CD14-positive monocyte (primary cell): ENCODE data around the gene PRDM13. TPM values are rescaled to one million over a fixed set of nuclear protein-coding genes. Genes with fewer than 3 reads are reported as not detected.
"Not testable (repeated sequence)": the region's sequence is repeated elsewhere in the genome, so short reads cannot be mapped to it uniquely, and the experiment has no call there.

Source experiments
- DNase-seq, 3 donors: peaks; one replicate each; pipeline ENCODE4 v3.0.0-alpha.2; 2011 to 2022
- H2AFZ ChIP-seq: 2 replicates; pipeline ENCODE4 v1.6.0; 2012; ENCODE audit warnings: mild to moderate bottlenecking, low read depth, low read length, inconsistent platforms; ENCODE audit not compliant: insufficient read depth, poor library complexity, severe bottlenecking
- H3K27ac ChIP-seq, 2 donors: 1 replicate in 1 of 2; 2 replicates in 1 of 2; pipeline ENCODE4 v1.5.1; 2012 to 2013; ENCODE audit warnings: low read length in 2 of 2, control low read depth in 1 of 2, inconsistent platforms in 1 of 2, low read depth in 1 of 2, mild to moderate bottlenecking in 1 of 2
- H3K27me3 ChIP-seq, 2 donors: one replicate each; pipeline versions ENCODE4 v1.6.0 to v1.6.1; 2011 to 2013; ENCODE audit warnings: low read length in 2 of 2; ENCODE audit not compliant: control insufficient read depth in 2 of 2, insufficient read depth in 2 of 2
- H3K36me3 ChIP-seq, 2 donors: replicated peaks in 1 of 2; 1 replicate in 1 of 2; 2 replicates in 1 of 2; pipeline versions ENCODE4 v1.5.1 to v1.6.1; 2012 to 2013; ENCODE audit warnings: low read length in 2 of 2, control low read depth in 1 of 2, inconsistent platforms in 1 of 2, mild to moderate bottlenecking in 1 of 2; ENCODE audit not compliant: insufficient read depth in 2 of 2, control insufficient read depth in 1 of 2
- H3K4me1 ChIP-seq, 2 donors: 1 replicate in 1 of 2; 2 replicates in 1 of 2; pipeline versions ENCODE4 v1.5.1 to v1.6.1; 2012 to 2013; ENCODE audit warnings: low read length in 2 of 2, control low read depth in 1 of 2, inconsistent platforms in 1 of 2, mild to moderate bottlenecking in 1 of 2, moderate library complexity in 1 of 2; ENCODE audit not compliant: insufficient read depth in 2 of 2, control insufficient read depth in 1 of 2
- H3K4me2 ChIP-seq: replicated peaks from 2 replicates; pipeline ENCODE3; 2012; ENCODE audit warnings: low read length, moderate library complexity, mild to moderate bottlenecking; ENCODE audit not compliant: poor library complexity, severe bottlenecking; ENCODE audit errors: extremely low read depth
- H3K4me3 ChIP-seq, 3 experiments: fragments of 200-600 bp in 1 of 3; sonication (generic) in 1 of 3; replicated peaks in 1 of 3; 1 replicate in 2 of 3; 2 replicates in 1 of 3; pipeline ENCODE4 v1.5.1; 2011 to 2013; ENCODE audit warnings: low read length in 3 of 3, mild to moderate bottlenecking in 3 of 3, control low read depth in 2 of 3, low read depth in 2 of 3, inconsistent platforms in 1 of 3, moderate library complexity in 1 of 3
- H3K79me2 ChIP-seq: 2 replicates; pipeline ENCODE4 v1.6.0; 2012; ENCODE audit warnings: mild to moderate bottlenecking, control low read depth, inconsistent platforms, low read length, moderate library complexity; ENCODE audit not compliant: insufficient read depth
- H3K9ac ChIP-seq: 2 replicates; pipeline ENCODE4 v1.6.0; 2017; ENCODE audit warnings: low read length, mild to moderate bottlenecking; ENCODE audit not compliant: insufficient read depth, poor library complexity, severe bottlenecking
- H3K9me3 ChIP-seq, 2 donors: replicated peaks in 1 of 2; 1 replicate in 1 of 2; 2 replicates in 1 of 2; pipeline versions ENCODE4 v1.5.1 to v1.6.1; 2012 to 2013; ENCODE audit warnings: low read length in 2 of 2, control low read depth in 1 of 2; ENCODE audit not compliant: control insufficient read depth in 1 of 2, insufficient read depth in 1 of 2
- H4K20me1 ChIP-seq: 2 replicates; pipeline ENCODE4 v1.6.0; 2012; ENCODE audit warnings: mild to moderate bottlenecking, low read length, control low read depth, moderate library complexity; ENCODE audit not compliant: insufficient read depth
- H3K27ac Mint-ChIP-seq, 7 donors: one replicate each; pipeline ENCODE4 v1.8.0; 2020; ENCODE audit warnings: mild to moderate bottlenecking in 7 of 7, mixed read lengths in 7 of 7, moderate library complexity in 6 of 7, inconsistent platforms in 2 of 7
- H3K27me3 Mint-ChIP-seq, 3 donors: one replicate each; pipeline ENCODE4 v1.8.0; 2021 to 2022; ENCODE audit warnings: low read depth in 3 of 3, mild to moderate bottlenecking in 3 of 3, mixed read lengths in 3 of 3, moderate library complexity in 3 of 3, inconsistent platforms in 1 of 3
- H3K36me3 Mint-ChIP-seq, 2 donors: one replicate each; pipeline ENCODE4 v1.8.0; 2020; ENCODE audit warnings: mixed read lengths in 2 of 2, inconsistent platforms in 1 of 2, mild to moderate bottlenecking in 1 of 2
- H3K4me1 Mint-ChIP-seq: one replicate; pipeline ENCODE4 v1.8.0; 2020; ENCODE audit warnings: mild to moderate bottlenecking, mixed read lengths
- H3K4me3 Mint-ChIP-seq, 2 donors: one replicate each; pipeline ENCODE4 v1.8.0; 2020; ENCODE audit warnings: mild to moderate bottlenecking in 2 of 2, mixed read lengths in 2 of 2, moderate library complexity in 1 of 2
- H3K9me3 Mint-ChIP-seq, 7 donors: one replicate each; pipeline ENCODE4 v1.8.0; 2020 to 2022; ENCODE audit warnings: mixed read lengths in 7 of 7, mild to moderate bottlenecking in 6 of 7, moderate library complexity in 6 of 7, inconsistent platforms in 2 of 7
- CTCF ChIP-seq: fragments of 200-600 bp; IDR thresholded peaks from one replicate; pipeline ENCODE4 v1.8.0; 2022; ENCODE audit warnings: antibody characterized with exemption, mild to moderate bottlenecking
- WGBS: methylation state at CpG from one replicate; pipeline ENCODE4 v1.1.5; 2013; ENCODE audit warnings: missing lambda C conversion rate; ENCODE audit not compliant: insufficient coverage; 5-methylcytosine and 5-hydroxymethylcytosine counted together
- intact Hi-C, 2 donors: fragments of 100-400 bp; cut with micrococcal nuclease; formaldehyde crosslinking; loops; one replicate each; pipeline versions ENCODE4 v1.15.0 to v1.15.1; 2023
- polyA plus RNA-seq, 3 donors: library from polyadenylated mRNA; depleted of rRNA in 1 of 3; unstranded in 2 of 3; stranded (reverse) in 1 of 3; fragments of 300-500 nt in 2 of 3; fragments of >200 nt in 1 of 3; fragmentation: Illumina TruSeq in 2 of 3; gene quantifications; 1 replicate in 2 of 3; 2 replicates in 1 of 3; pipeline ENCODE4 v1.2.3, GENCODE V29; 2012 to 2021

PRDM13 gene
- polyA plus RNA-seq, 3 donors = not detected

GRCh38 chr6:99591673-99592364 is 14.8 kb upstream of the PRDM13 start:
- WGBS = no CpG with 5 or more reads among the region's 6 CpGs
- H3K79me2 ChIP-seq = no peaks in the 10 kb centered on the region
- intact Hi-C loops = no loop called here
- H3K9ac ChIP-seq = no peak overlapping the region
- H3K4me3 ChIP-seq = peak overlapping the region in 1 of 3 experiments; percentile 68
- H3K4me2 ChIP-seq = peak overlapping the region; percentile 78
- no peaks in the 10 kb centered on the region for H4K20me1 ChIP-seq
- Mint-ChIP-seq H3K27ac (peak overlapping the region in 2 of 7 donors; percentile 25 to 66), H3K4me3 (peak overlapping the region; percentile 70 to 94), H3K9me3 (peaks cover 5 to 25% (median 19%) of the 10 kb centered on the region in 7 donors), H3K36me3 (peaks cover 0 to 9% of the 10 kb centered on the region in 2 donors), H3K27me3 (peaks cover 53 to 70% (median 58%) of the 10 kb centered on the region in 3 donors), H3K4me1 (peaks cover 56% of the 10 kb centered on the region)
- no peak overlapping the region for H3K27ac ChIP-seq
- TF ChIP-seq CTCF = no peak
- peaks cover 47 to 55% of the 10 kb centered on the region in 2 donors for H3K4me1 ChIP-seq
- H2AFZ ChIP-seq = no peak overlapping the region
- DNase-seq = no peak
- peaks cover 5 to 6% of the 10 kb centered on the region in 2 donors for H3K9me3 ChIP-seq
- no peaks in the 10 kb centered on the region for H3K36me3 ChIP-seq
- peaks cover 45 to 70% of the 10 kb centered on the region in 2 donors for H3K27me3 ChIP-seq

- no peaks in the 10 kb centered on the region for H3K79me2 ChIP-seq
Observed at GRCh38 chr6:99592900-99593299, 13.7 kb upstream of the PRDM13 start.

GRCh38 chr6:99594696-99595095 is 11.9 kb upstream of the PRDM13 start:
- H3K79me2 ChIP-seq, H3K27ac ChIP-seq, H3K9ac ChIP-seq, H3K36me3 Mint-ChIP-seq, DNase-seq, H3K9me3 ChIP-seq, H3K4me2 ChIP-seq, H3K4me3 ChIP-seq, H3K27ac Mint-ChIP-seq, intact Hi-C loops, H4K20me1 ChIP-seq, H2AFZ ChIP-seq, H3K36me3 ChIP-seq: not testable (repeated sequence)
- peaks cover 55 to 73% of the 10 kb centered on the region in 2 donors for H3K27me3 ChIP-seq
- Mint-ChIP-seq H3K9me3 (peaks cover 5 to 25% (median 15%) of the 10 kb centered on the region in 7 donors), H3K4me3 (peak overlapping the region in 1 of 2 donors; percentile 30), H3K27me3 (peaks cover 59 to 74% (median 62%) of the 10 kb centered on the region in 3 donors), H3K4me1 (peaks cover 41% of the 10 kb centered on the region)
- no CpG with 5 or more reads among the region's 8 CpGs for WGBS
- peaks cover 34 to 38% of the 10 kb centered on the region in 2 donors for H3K4me1 ChIP-seq

More at GRCh38 chr6:99592900-99593299, 13.7 kb upstream of the PRDM13 start:
- Histone ChIP-seq H3K4me3 (peak overlapping the region in 1 of 3 experiments; percentile 33), H3K27ac (no peak overlapping the region), H3K4me2 (peak overlapping the region; percentile 42), H3K9me3 (peaks cover 5 to 6% of the 10 kb centered on the region in 2 donors), H3K36me3 (no peaks in the 10 kb centered on the region), H3K27me3 (peaks cover 48 to 73% of the 10 kb centered on the region in 2 donors), H2AFZ (no peak overlapping the region), H3K9ac (no peak overlapping the region), H3K4me1 (peaks cover 47 to 55% of the 10 kb centered on the region in 2 donors), H4K20me1 (no peaks in the 10 kb centered on the region)
- Mint-ChIP-seq H3K4me1 (peaks cover 56% of the 10 kb centered on the region), H3K27me3 (peaks cover 59 to 74% (median 62%) of the 10 kb centered on the region in 3 donors), H3K27ac (peak overlapping the region in 6 of 7 donors; percentile 64 to 89 (median 79)), H3K4me3 (peak overlapping the region in 1 of 2 donors; percentile 48), H3K9me3 (peaks cover 5 to 28% (median 19%) of the 10 kb centered on the region in 7 donors), H3K36me3 (peaks cover 0 to 9% of the 10 kb centered on the region in 2 donors)
- TF ChIP-seq CTCF = no peak
- 0% methylated on average over 1 of the region's 1 CpG for WGBS
- intact Hi-C loops = no loop called here
- DNase-seq = peak; percentile 51 to 79 (median 74)
